HG03439 (cell line): Measurements from ENCODE around the gene ESPL1.

Experiments used
- ATAC-seq: cut with Tn5 transposase; IDR thresholded peaks from one replicate; pipeline ENCODE4 v1.9.1; 2021; ENCODE audit warnings: mild to moderate bottlenecking, moderate library complexity; ENCODE audit not compliant: unreplicated experiment

Gene ESPL1

DNA sequence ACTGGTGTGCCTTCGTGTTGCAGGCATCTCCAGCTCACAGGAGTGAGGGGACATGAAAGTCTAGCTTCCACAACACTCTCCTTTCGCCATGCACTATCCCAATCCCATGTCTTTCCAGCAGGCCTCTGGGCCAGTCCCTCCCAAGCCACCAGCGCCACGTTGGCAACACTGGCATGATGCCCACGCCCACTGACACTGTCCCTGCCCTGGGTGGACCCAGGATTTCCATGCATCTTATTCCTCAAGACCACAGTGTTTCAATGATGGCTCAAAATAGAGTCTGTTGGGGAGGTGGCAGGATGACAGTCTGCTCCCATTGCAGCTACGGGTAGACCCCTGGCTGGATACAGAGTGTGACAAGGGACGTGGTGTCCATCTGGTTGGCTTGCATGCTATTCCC, 65.7 kb downstream of the ESPL1 start:
- ATAC-seq = no peak

DNA sequence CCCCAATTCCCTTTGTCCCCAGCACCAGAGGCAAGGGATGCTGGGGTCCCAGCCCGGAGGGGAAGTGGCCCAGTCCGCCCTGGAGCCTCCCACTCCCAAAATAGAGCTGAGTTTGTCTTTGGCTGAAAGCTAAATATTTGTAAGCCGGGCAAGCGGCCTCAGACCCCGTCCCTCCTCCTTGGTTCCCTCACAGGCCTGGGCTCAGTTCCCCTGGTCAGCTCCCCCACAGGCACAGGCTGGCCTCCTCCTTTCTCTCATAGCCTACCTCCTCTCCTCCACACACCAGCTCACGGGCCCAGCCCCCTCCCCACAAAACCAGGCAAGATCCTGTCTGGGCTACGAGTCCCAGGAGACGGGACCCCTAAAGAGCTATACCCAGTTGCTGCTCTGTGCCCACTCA, 66.7 kb downstream of the ESPL1 start:
- no peak for ATAC-seq

DNA sequence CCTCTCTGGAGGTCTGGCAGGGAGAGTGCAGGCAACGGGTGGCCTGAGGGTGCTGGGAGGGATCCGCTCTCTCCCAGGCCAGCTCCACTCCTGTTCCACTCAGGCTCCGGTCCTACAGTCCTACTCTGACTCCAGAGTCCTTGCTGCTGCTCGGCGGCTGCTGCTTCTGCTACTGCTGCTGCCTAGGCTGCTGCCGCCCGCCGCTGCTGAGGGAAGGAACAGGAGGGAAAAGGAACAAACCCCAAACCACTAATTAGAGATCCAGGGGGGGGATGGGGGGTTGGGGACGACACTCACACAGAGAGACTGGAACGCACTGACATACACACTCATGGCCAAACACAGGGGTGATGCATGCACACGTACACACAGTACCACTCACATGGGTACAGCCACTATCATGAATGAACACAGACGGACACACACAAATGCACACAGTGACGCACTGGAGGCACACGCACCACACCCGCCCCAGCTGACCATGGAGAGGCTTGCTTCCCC, 68.1 kb downstream of the ESPL1 start, which contains the start of gene SP7:
Gene SP7 (minus strand): TSS at position 174 of the 501 bp plus-strand sequence. CDS start 708 bp downstream, outside the sequence.
- no peak for ATAC-seq

DNA sequence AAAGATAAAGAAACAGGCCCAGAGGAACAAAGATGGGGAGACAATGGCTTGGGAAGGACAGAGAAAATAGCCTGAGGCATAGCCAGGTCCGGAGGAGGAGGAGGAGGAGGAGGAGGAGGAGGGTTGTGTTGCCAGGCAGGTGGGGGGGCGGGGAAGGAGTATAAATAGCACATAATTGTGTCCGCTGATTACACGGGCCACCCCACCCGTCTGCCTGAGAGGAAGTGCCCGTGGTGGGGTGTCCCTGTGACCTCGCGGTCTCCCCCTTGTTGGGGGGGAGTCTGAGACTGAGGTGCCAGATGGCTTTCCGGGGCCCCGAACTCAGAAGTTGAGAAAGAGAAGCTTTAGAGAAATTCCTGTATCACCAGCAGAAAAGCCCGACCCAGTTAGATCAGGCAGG, 69.9 kb downstream of the ESPL1 start:
- ATAC-seq = no peak

DNA sequence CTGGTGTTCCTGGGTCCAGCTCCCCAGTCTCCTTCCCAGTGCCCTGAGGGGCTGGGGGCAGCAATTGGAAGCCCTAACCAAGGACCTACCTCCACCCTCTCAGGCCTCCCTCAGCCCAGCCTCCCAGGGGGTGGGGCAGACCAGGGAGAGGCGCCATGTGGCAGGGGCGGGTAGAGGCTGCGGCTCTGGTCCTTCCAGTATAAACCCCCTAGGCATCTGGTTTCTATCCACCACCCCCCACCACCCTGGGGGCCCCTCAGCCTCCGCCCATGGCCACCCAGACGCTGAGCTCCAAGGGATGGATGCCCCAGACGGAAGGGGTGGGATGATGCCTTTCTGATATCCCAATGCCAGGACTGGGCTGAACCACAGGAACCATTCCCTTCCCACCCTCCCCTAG, 70.8 kb downstream of the ESPL1 start:
- no peak for ATAC-seq

DNA sequence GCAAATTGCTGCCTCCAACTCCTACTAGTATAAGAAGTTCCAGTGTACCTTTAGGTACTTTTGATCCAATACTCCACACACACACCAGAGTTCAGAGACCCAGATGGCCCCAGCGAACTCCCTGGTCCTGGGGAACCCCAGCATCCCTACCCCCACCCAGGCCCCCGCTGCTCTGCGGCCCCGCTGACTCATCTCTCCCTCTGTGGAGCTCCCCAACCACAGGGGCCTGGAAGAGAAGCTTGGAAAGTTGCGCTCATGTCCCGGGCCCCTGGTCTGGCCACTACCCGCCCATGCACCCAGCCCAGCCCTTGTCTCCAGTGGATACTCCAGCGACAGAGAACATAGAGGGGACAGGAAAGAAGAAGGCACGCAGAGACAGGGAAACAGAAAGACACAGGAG, 72.3 kb downstream of the ESPL1 start:
- no peak for ATAC-seq
